Stimulated activated CD4-positive, alpha-beta T cell treated with anti-CD3 and anti-CD28 coated beads, Interleukin-15, amount 100 ng/mL, for 24 hours (primary cell): ENCODE data around the gene TMCO4.

Experiments
- DNase-seq: peaks from one replicate; pipeline ENCODE4 v3.0.0-alpha.2; 2020

The TMCO4 gene

DNA sequence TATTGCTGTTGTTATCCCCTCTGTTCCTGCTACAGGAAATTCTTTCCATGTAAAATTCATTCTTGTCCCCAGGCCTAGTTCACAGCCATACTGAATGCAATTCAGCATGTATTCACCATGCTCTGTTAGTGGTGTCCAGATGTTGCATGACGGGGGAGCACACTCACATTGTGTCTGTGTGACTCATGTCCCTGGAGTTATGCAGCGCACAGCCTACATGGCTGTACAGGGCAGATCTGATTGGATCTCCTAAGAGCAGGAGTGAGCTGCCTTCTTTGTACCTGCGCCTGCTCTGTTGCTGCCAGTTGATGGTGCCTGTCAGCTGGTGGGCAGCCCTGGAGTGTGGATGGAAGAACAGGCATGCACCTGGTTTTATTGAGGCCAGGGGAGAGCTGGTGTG, 117.5 kb downstream of the TMCO4 start:
- DNase-seq = no peak

DNA sequence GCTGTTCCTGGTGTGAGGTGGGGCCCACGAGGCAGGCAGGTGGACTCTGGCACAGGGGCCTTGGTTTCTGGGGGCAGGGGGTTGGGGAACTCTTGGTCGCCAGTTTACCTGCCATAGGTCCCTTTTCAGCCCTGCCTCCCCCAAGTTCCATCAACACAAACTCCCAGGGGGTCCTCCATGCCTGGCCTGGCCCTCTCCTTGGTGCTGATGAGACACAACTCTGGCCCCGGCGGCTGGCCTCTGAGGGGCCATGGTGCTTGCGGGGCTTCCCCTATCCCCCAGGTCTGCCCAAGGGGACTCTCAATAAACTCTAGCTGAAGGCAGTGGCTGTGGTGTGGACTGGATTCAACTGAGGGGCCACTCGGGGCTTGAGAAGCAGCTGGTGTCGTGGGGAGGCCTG, 119.1 kb downstream of the TMCO4 start:
- DNase-seq = no peak

DNA sequence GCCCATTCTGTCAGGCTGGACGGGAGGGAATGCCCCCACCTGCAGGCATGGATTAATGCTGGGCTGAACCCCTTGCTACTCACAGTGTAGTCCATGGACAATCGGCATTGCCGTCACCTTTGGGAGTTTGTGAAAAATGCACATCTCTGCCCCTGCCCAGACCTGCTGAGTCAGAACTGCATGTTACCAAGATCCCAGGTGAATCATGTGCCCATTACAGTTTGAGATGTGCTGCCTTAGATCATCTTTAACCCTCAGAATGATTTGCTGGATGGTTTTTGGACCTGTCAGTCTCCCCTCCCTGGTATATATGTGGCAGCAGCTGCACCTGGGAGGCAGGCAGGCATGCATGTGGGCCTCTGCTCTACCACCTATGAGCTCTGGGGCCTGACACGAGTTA, 120.0 kb downstream of the TMCO4 start:
- DNase-seq = no peak

DNA sequence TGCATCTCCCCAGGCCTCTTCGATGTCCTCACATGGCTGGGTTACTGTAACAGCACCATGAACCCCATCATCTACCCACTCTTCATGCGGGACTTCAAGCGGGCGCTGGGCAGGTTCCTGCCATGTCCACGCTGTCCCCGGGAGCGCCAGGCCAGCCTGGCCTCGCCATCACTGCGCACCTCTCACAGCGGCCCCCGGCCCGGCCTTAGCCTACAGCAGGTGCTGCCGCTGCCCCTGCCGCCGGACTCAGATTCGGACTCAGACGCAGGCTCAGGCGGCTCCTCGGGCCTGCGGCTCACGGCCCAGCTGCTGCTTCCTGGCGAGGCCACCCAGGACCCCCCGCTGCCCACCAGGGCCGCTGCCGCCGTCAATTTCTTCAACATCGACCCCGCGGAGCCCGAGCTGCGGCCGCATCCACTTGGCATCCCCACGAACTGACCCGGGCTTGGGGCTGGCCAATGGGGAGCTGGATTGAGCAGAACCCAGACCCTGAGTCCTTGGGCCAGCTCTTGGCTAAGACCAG, 120.7 kb downstream of the TMCO4 start:
- DNase-seq = no peak

DNA sequence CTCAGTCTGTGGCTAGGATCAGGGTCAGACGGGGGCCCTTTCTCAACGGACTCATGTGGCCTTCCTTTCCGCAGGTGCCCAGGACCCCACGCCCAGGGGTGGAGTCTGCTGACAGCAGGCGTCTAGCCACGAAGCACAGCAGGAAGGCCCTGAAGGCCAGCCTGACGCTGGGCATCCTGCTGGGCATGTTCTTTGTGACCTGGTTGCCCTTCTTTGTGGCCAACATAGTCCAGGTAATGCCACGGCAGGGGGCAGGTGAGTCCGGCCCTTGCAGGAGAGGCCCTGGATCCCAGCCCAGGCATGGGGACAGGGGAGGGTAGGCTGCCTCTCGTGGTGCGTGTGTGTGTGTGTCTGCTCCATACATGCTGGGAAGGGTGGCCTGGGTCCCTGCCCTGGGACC, 121.2 kb downstream of the TMCO4 start:
- DNase-seq = no peak

DNA sequence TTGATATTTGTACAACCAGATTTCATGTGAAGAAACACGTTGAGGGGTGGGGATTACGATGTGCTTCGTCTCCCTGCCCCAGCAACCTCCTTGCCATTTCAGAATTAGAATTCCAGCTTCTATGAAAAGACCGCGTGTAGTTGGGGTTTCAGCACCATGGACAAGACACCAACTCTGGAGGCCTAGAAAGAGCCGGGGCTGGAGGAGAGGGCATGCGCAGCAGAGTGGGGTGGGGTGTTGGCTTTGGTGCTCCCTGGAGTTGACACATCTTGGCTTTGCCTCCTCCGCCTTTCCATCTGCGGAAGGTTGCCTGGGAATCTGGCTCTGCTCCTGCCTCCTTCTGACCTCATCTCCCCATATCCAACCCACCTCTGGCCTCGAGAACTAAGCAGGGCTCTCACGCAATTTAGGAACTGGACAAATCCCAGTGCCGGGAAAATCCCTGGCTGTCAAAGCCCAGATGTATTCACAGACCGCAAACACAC, 123.2 kb downstream of the TMCO4 start:
- DNase-seq = peak; percentile 33

DNA sequence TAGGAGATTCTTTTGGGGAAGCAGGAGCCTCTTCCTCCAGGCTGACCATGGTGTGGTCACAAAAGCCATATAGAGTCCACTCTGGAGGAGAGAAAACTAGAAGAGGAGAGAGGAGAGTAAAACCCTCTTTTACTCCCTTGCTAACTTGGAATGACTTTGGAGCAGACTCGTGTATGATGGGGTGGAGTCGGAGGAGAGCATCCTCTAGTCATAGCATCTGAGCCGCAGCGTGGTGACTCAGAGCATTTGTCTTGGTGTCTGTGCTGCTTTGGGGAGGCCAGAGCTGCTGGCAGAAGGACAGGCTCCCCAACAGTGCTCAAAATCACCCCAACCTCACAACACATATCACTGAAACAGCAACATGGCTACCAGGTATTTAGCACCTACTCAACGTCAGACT, 123.9 kb downstream of the TMCO4 start:
- DNase-seq = no peak

DNA sequence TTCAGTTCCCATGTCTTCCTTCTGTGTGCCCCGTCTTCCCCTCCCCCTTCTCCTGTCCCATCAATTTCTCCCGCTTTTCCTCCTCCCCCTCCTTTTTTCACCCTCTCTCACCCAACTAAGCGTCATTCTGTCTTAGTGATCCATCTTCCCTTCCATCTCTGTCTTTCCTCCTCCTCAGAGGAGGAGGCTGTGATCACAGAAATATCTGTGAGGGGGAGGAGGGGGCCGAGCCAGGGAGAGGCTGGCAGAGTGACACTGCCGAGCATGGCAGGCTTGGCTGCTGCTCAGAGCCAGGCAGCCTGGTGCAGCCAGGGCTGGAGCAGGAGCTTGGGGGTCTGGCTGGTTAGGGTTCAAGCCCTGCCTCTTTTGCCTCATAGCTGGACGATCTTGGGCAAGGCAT, 127.5 kb downstream of the TMCO4 start:
- no peak for DNase-seq

DNA sequence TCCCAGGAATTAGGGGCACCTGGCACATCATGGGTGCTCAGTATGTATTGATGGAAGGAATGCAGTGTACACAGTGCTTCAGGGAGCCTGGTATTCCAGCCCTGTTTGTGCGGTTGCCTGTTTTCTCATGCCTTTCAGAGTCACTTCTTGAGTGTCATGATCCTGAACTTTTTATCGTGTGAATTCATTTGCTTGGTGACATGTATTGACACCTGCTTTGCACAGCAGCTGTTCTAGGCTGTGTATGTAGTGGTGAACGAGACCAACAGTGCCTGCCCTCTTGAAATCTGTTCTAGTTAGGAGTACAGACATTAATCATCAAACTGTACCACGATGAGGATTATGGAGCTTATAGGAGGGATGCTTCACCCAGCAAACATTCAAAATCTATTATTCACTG, 128.9 kb downstream of the TMCO4 start:
- DNase-seq = no peak

DNA sequence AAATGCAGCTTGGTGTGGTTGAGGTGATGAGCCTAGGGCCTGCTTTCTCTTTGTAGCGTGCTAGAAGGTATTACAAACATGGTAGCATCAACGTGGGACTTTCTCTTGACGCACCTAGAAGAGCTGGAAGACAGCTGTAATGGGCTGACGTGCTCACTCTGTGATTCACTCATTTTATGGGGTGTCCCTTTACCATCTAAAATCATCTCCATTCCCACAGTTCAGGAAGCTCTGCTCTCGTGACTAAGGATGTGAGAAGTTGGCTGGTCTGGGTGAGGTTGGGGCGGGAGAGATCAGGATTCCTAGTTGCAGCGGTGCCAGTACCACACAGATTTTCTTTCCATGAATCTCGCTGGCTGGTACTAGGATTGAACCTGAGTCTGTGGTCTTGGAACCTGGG, 130.8 kb downstream of the TMCO4 start:
- no peak for DNase-seq

DNA sequence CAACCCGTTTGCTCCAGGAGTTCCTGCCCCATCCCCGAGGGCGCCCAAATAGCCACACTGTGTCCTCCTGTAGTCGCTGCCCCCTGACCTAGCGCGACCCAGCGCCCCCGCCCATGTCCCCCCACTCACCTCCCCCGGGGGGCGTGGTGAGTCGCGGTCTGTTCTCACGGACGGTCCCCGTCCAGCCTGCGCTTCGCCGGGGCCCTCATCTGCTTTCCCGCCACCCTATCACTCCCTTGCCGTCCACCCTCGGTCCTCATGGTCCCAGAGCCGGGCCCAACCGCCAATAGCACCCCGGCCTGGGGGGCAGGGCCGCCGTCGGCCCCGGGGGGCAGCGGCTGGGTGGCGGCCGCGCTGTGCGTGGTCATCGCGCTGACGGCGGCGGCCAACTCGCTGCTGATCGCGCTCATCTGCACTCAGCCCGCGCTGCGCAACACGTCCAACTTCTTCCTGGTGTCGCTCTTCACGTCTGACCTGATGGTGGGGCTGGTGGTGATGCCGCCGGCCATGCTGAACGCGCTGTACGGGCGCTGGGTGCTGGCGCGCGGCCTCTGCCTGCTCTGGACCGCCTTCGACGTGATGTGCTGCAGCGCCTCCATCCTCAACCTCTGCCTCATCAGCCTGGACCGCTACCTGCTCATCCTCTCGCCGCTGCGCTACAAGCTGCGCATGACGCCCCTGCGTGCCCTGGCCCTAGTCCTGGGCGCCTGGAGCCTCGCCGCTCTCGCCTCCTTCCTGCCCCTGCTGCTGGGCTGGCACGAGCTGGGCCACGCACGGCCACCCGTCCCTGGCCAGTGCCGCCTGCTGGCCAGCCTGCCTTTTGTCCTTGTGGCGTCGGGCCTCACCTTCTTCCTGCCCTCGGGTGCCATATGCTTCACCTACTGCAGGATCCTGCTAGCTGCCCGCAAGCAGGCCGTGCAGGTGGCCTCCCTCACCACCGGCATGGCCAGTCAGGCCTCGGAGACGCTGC, 133.9 kb downstream of the TMCO4 start:
- no peak for DNase-seq

DNA sequence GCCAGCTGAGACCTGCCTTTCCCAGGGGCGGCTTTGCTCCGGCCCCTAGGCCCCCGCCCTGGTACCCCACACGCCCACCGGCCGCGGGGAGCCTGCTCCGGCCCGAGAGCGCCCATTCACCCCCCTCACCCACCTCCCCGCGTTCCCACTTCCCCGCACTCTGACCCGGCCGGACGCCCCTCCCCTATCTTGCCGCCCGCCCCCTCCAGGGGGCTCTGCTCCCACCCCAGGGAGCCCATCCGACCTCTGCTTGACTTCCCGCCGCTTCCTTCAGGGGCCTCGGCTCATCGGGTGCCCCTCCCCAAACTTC, 134.6 kb downstream of the TMCO4 start:
- DNase-seq = no peak

DNA sequence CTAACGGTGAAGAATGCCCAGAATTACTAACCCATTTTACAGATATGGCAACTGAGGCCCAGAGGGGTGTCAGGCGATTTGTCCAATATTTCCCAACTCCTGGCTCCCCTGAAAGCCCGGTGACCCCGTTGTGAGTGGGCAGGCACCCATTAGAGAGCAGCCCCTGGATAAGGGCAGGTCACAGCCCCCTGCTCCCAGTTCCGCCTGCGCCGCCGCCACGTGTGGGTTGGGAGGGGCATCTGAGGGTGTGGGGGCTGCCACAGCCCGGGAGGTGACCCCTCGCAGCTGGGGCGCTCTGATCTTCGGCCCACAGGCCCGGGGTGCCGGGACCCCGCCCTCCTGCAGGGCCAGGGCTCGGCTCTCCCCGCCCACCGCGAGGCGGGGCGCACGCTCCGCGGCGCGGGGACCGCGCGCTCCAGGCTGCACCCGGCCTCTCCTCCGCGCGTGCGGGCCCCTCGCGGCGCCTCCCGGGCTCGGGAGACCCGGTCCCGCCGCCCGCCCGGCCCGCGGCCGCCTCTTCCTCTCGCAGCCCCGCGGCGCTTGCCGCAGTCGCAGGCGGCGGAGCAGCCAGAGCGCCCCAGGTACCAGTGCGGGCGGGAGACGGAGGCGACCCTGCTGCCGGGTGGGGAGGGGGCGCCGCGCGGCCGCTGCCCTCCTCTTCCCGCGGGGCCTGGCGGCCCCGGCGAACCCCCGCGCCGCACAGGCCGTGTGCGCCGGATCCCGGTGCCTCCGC, 135.1 kb downstream of the TMCO4 start, which contains the start of gene HTR6:
HTR6 (plus strand) TSS at position 423 of the 733 bp plus-strand sequence. CDS start 879 bp downstream, outside the sequence.
- DNase-seq = peak; percentile 62

DNA sequence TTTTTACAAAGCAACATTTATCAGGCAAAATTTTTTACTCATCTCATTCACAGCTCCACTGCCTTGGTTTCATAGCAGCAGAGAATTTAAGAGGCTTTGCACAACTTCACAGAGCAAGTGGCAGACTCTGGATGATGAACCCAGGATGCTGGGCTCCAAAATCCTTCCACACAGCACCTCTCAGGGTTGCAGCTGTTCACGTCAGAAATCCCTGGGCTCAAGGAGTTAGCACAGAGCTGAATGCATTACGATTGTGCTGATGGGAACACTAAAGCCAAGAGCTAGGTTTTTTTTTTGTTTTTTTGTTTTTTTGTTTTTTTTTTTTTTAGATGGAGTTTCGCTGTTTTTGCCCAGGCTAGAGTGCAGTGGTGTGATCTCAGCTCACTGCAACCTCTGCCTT, 137.4 kb downstream of the TMCO4 start:
- DNase-seq = no peak

DNA sequence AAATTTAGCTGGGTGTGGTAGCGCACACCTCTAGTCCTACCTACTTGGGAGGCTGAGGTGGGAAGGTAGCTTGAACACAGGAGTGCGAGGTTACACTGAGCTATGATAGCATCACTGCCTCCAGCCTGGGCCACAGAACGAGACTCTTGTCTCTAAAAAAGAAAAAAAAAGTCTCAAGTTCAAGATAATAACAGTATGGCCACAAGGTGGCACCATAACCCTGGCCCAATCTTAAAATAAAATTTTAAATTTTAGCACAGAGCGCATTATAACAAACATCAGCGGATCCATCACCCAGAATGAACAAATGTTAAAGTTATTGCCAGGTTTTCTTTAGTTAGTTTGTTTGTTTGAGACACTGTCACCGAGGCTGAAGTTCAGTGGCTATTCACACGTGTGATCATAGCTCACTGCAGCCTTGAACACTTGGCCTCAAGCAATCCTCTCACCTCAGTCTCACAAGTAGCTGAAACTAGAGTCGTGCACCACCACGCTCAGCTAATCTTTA, 137.9 kb downstream of the TMCO4 start:
- DNase-seq = peak; percentile 62

DNA sequence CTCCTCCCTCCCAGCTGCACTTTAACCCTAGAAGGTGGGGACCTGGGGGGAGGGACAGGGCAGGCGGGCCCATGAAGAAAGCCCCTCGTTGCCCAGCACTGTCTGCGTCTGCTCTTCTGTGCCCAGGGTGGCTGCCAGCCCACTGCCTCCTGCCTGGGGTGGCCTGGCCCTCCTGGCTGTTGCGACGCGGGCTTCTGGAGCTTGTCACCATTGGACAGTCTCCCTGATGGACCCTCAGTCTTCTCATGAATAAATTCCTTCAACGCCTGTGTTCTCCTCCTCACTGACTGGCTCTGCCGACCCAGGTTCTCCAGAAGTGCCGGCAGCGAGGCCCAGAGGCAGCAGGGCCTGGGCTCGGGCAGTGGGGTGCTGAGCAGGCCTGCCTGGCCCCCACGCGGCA, 141.5 kb downstream of the TMCO4 start:
- no peak for DNase-seq

DNA sequence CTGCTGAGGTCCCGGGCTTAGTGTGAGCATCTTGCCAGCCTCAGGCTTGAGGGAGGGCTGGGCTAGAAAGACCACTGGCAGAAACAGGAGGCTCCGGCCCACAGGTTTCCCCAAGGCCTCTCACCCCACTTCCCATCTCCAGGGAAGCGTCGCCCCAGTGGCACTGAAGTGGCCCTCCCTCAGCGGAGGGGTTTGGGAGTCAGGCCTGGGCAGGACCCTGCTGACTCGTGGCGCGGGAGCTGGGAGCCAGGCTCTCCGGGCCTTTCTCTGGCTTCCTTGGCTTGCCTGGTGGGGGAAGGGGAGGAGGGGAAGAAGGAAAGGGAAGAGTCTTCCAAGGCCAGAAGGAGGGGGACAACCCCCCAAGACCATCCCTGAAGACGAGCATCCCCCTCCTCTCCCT, 142.2 kb downstream of the TMCO4 start:
- no peak for DNase-seq

DNA sequence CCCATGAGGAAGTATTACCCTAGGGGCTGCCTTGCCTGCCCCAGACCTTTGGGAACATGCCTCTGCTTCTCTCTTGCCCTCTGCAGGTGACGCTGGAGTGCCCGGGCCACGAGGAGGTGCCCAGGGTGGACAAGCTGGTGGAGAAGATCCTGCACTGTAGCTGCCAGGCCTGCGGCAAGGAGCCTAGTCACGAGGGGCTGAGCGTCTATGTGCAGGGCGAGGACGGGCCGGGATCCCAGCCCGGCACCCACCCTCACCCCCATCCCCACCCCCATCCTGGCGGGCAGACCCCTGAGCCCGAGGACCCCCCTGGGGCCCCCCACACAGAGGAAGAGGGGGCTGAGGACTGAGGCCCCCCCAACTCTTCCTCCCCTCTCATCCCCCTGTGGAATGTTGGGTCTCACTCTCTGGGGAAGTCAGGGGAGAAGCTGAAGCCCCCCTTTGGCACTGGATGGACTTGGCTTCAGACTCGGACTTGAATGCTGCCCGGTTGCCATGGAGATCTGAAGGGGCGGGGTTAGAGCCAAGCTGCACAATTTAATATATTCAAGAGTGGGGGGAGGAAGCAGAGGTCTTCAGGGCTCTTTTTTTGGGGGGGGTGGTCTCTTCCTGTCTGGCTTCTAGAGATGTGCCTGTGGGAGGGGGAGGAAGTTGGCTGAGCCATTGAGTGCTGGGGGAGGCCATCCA, 142.8 kb downstream of the TMCO4 start:
- peak; percentile 20 for DNase-seq

DNA sequence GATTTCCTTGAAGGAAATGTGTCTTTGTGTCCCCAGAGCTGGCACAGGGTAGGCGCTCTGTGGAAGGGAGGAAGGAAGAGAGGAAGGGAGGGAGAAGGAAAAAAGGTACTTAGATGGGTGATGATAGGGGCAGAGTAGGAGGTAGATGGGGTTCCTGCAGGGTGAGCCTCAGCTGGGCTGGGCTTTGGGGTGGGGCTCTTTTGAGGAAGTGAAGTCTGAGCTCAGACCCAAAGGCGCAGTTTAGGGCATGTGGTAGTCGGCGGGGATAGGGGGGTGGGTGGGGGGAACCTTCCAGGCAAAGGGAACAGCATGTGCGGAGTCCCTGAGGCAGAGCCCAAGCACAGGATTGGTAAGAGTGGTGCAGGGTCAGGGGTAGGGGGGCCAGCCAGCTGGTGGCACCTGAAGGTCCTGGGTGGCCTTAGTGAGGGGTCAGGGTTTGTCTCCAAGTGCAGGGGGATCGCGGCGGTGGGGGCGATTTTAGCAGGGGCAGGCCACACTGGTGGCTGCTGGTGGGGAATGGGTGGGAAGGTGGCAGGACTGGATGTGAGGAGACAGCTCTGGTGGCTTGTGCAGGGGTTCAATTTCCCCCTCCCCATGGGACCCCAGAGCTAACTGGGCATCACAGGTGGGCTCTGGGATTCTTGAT, 143.5 kb downstream of the TMCO4 start:
- no peak for DNase-seq

DNA sequence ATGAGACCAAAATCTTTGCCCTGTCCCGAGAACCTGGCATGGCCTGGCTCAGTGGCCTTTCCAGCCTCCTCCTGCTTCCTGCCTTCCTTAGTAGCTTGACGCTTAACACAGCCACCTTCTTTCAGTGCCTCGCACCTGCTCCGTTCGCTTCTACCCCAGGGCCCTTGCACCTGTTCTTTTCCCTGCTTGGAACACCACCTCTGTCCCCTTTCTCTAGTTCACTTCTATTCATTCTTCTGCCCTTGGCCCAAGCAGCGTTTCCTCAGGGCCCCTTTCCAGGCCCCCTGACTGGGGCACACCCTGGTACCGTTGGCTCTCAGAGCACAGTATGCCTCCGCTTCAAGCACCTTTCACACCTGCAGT, 144.0 kb downstream of the TMCO4 start:
- DNase-seq = no peak

DNA sequence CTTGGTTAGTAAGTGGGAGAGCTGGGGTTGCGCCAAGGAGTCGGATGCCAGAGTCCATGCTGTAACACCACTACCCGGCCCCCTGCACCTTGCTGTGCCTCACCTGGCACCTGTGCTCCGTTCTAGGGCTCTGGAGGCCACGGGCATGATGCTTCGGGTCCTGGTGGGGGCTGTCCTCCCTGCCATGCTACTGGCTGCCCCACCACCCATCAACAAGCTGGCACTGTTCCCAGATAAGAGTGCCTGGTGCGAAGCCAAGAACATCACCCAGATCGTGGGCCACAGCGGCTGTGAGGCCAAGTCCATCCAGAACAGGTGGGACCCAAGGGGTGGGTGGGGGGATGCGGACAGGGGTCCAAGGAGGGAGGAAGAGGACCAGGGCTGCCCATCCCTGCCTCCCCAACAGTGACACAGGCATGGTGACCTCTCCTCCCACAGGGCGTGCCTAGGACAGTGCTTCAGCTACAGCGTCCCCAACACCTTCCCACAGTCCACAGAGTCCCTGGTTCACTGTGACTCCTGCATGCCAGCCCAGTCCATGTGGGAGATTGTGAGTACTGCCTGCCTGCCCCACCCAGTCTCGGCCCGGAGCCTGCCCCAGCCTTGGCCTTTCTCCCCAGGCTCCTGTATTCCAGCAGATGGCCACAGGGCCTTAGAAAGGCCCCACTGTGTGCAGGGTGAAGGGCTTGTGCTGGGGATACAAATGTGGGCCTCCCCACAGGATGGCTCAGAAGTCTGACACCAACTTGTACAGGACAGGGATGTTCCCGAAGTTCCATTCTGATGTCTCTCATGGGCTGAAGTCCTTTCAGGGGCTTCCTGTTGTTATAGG, 144.6 kb downstream of the TMCO4 start:
- no peak for DNase-seq

DNA sequence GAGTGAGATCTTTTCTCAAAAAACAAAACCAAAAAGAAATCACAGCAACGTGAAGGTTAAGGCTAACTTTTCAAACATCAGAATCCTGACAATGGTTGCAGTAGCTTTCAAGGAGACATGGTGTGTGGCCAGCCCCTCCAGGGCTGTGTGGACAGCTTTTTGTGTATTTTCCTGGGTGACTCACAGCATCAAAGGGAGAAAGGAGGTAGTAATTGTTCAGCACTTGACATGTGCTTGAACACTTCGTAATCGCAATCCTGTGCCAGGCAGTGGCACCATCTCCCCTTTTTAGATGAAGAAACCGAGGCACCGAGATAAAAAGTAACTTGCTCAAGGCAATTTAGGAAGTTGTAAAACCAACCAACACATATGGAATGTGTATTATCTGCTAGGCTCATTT, 145.3 kb downstream of the TMCO4 start:
- DNase-seq = no peak
